Astrocyte of the spinal cord (primary cell): ENCODE data around the gene SAMD8.
A peak's percentile ranks its signal among the peaks of the same experiment; 100 is the strongest.

ENCODE experiments used
- DNase-seq: peaks from one replicate; pipeline ENCODE4 v3.0.0; 2011; ENCODE audit warnings: low read depth, low spot score
- H3K4me3 ChIP-seq: 2 replicates; pipeline ENCODE4 v1.5.1; 2011; ENCODE audit warnings: low read depth, mild to moderate bottlenecking, low read length, moderate library complexity
- CTCF ChIP-seq: IDR thresholded peaks from 2 replicates; pipeline ENCODE4 v1.5.1; 2012; ENCODE audit warnings: low read depth, mild to moderate bottlenecking, low read length, inconsistent platforms
- in situ Hi-C: cut with HindIII; loops from 2 replicates; pipeline ENCODE4 v1.10.0; 2017; ENCODE audit warnings: low sequenced_read_pairs

Gene SAMD8

GRCh38 chr10:75067272-75067671 is 44.2 kb upstream of the SAMD8 start:
- in situ Hi-C loops: no loop called here
- no peak for TF ChIP-seq CTCF
- H3K4me3 ChIP-seq: no peak overlapping the region
- DNase-seq: no peak

- TF ChIP-seq CTCF: no peak
- no peak overlapping the region for H3K4me3 ChIP-seq
- in situ Hi-C loops: no loop called here
- DNase-seq: no peak
Observed at GRCh38 chr10:75068523-75068922, 42.9 kb upstream of the SAMD8 start.

GRCh38 chr10:75070476-75070875 is 41.0 kb upstream of the SAMD8 start:
- DNase-seq: no peak
- in situ Hi-C loops: no loop called here
- TF ChIP-seq CTCF: no peak
- H3K4me3 ChIP-seq: no peak overlapping the region

GRCh38 chr10:75070961-75071428 is 40.5 kb upstream of the SAMD8 start:
- no peak for TF ChIP-seq CTCF
- in situ Hi-C loops: no loop called here
- H3K4me3 ChIP-seq: no peak overlapping the region
- peak; percentile 10 for DNase-seq

DNA sequence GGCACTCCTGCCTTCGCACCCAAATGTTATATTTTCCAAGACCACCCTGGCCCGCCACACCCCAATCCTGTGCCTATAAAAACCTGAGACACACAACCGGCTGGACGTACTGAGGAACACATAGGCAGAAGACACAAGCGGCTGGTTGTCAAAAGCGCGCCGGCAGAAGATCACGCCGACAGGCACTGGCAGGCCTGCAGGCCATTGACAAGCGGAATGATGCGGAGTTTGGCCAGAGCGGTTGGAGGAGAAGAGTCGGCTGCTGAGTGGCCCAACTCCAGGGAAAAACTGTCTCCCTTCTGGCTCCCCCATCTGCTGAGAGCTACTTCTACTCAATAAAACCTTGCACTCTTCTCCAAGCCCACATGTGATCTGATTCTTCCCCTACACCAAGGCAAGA is 39.7 kb upstream of the SAMD8 start:
- TF ChIP-seq CTCF: no peak
- no peak overlapping the region for H3K4me3 ChIP-seq
- DNase-seq: no peak
- in situ Hi-C loops: no loop called here

DNA sequence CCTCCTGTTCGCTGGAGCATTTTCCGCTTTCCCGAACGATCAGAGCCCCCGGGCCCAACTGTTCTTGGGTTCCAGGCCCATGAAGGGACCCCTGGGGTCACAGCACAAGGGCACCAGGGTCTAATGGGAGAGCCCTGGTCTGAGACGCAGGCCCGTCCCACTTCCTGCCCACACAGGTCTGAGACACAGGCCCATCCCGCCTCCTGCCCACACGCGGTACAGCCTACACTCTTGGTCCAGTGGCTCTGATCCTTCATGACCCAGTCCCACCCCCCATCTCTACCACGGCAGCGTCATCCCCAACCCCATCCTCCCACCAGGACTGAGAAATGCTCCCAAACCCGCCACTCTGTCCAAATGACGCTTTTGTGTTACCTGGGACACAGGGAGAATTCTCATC is 38.7 kb upstream of the SAMD8 start:
- no peak overlapping the region for H3K4me3 ChIP-seq
- DNase-seq: no peak
- in situ Hi-C loops: no loop called here
- TF ChIP-seq CTCF: no peak

DNA sequence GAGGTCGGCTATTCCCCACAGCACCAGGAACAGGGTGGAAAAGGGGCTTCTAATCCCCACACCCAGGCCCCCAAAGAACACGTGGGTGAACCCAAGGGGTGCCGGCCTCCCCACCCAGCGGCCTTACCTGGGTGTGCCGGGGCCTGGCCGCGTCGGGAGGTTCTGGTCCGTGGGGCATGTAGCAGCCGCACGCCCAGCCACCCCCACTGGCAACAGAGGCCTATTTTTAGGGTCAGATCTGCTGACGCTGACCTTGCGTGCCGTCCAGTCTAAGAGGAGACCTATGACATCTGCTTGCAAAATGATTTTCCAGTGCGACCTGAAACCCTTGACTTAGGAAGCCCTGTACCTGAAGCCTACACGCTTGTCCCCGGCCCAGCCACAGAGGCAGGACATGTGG is 38.0 kb upstream of the SAMD8 start:
- TF ChIP-seq CTCF: no peak
- in situ Hi-C loops: no loop called here
- no peak overlapping the region for H3K4me3 ChIP-seq
- DNase-seq: no peak
